Limb (tissue), 2 donors: Measurements from ENCODE around the gene NACA.

Source experiments
- DNase-seq, 2 donors: peaks; one replicate each; pipeline ENCODE4 v3.0.0-alpha.2; 2016; ENCODE audit errors: extremely low spot score in 2 of 2

The NACA gene

DNA sequence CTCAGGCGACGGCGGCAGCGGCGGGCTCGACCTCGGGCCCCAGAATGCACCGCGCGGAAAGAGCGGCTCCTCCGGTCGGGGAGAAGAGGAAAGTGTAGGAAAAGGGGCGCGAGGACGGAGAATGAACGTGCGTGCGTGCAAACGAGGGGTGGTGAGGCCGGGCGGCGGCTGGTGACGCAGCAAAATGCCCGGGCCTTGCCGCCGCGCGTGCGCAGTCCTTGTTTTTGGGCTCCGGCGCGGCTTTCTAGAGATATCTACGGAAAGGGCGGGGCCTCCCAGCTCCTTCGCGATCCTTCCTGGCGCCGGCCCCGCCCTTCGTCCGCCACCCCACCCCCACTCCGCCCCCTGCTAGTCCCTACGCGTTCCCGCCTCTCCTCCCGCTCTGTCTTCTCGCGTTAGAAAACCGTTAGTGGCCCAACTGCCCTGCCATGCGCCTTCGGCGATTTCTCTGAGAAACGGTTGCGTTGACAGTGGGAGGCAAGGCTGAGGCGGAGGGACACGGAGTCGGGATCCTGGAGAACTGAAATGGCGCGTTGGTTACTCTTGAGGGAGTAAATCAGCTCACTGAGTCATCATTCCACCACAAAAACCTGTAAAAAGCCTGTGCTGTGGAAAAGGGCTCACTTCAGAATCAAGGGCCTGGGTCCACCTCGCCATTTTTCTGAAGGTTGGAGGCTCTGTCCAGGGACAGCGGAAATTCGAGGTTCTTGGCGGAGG is 36.8 kb downstream of the NACA start, which contains the start of gene PTGES3:
Gene PTGES3 (minus strand): TSS at position 156 of the 717 bp plus-strand sequence. CDS start 285 bp downstream, outside the sequence.
- DNase-seq: peak; percentile 99

GRCh38 chr12:56687223-56688128 is 37.6 kb downstream of the NACA start:
- peak; percentile 11 to 63 for DNase-seq

DNA sequence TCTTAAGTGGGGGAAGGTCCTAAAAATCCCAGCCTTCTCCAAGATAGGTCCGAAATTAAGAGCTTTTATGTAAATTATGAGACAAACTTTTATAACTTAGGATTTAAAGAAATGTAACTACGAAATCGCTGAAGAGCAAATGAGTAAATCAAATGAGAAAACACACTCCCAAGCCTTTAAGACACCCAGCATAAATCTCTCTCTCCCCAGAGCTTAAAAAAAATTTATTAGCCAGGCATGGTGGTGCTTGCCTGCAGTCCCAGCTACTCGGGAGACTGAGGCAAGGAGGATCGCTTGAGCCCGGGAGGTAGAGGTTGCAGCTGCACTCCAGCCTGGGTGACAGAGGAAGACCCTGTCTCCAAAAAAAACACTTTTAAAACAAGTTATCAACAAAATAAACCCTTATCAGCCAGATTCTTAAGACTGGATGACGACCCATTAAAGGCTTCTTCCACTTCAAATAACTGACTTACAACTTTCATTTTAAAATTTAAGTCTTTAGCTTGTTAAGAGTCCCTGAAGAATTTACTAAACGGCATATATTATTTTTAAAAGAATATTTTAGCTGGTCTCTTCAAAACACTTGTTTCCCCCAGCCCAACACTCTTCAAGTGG is 40.2 kb downstream of the NACA start:
- DNase-seq: no peak

GRCh38 chr12:56682323-56682722 is 42.8 kb downstream of the NACA start:
- DNase-seq: no peak

DNA sequence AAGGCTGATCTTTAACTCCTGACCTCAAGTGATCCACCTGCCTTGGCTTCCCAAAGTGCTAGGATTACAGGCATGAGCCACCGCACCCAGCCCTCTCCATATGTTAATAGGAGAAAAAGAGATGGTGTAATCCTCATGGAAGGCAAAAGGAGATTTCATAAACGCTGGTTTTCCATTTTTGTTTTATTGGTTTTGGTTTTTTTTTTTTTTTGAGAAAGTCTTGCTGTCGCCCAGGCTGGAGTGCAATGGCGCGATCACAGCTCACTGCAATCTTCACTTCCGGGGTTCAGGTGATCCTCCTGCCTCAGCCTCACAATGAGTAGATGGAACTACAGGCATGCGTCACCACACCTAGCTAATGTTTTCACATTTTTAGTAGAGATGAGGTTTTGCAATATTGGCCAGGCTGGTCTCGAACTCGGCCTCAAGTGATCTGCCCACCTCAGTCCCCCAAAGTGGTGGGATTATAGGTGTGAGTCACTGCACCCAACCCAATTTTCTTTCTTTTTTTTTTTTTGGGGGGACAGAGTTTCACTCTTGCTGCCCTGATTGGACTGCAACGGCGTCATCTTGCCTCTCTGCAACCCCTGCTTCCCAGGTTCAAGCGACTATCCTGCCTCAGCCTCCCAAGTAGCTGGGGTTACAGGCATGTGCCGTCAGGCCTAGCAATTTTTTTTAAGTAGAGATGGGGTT is 45.1 kb downstream of the NACA start:
- DNase-seq: no peak

GRCh38 chr12:56678852-56679251 is 46.2 kb downstream of the NACA start:
- DNase-seq: no peak

DNA sequence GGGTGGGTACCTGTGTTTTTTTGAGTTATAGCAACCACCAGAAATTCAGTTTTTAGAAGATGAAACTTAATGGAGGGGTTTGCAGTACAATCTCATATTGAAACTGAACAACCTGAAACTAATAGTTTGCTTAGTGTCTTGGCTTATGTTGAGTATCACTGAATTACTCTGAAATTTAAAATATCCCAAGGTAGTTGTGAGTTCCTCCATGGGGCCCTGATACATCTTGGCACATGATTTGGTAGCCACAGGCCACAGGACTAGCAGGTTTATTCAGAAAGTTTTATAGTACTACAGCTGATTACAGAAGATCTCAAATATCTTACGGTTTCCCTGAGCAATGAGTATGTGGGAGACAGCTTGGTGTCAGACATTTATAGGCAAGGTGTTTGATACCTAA is 47.4 kb downstream of the NACA start:
- no peak for DNase-seq

DNA sequence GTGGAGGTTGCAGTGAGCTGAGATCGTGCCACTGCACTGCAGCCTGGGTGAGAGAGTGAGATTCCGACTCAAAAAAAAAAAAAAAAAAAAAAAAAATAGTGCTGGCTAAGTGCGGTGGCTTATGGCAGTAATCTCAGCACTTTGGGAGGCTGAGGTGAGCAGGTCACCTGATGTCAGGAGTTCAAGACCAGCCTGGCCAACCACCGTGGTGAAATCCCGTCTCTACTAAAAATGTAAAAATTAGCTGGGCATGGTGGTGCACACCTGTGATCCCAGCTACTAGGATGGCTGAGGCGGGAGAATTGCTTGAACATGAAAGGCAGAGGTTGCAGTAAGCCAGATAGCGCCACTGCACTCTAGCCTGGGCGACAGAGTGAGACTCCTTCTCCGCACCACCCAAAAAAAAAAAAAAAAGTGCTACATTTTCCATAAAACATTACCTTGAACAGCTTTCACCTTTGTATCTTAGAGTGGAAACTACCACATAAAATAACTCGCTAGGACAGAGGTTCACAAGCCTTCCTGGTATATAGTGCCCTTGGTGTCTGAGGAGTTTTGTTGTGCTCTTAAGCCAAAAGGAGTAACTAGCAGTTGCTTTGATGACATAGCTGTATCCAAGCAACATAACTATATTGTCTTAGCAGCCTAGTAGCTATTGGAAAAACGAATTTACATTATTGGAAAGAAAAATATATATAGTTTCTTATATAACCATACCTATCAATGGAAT is 48.1 kb downstream of the NACA start:
- DNase-seq: no peak

DNA sequence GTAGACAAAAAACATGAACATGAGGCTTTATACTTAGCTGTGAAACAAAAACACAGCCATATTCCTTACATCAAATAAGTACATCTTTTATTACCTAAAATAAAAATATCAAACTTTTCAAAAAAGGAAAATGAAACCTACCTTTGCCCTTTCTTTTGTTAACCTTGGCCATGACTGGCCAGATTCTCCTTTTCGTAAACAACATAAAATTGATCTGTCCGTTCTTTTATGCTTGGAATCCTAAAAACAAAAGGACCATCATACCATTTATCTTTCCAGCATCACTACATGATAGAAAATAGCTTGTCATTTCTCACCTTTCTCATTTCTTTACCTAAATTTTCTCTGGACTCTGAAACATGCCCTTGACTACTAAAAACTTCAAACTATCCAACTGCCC is 53.5 kb downstream of the NACA start:
- no peak for DNase-seq

DNA sequence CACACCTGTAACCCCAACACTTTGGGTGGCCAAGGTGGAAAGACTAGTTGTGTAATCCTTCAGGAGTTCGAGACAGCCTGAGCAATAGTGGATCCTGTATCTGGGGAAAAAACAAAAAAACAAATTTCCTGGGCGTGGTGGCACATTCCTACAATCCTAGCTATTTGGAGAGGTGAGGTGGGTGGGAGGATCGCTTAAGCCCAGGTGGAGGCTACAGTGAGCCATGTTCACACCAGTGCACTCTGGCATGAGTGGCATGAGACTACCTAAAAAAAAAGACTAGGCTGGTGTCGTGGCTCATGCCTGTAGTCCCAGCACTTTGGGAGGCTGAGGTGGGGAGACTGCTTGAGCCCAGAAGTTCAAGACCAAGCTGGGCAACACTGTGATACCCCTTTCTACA is 54.3 kb downstream of the NACA start:
- no peak for DNase-seq

GRCh38 chr12:56668197-56668457 is 57.0 kb downstream of the NACA start:
- no peak for DNase-seq
